Liver (tissue), 9 donors: ENCODE measurements around the gene C2CD2. TPM values are rescaled to one million over a fixed set of nuclear protein-coding genes. Genes with fewer than 3 reads are reported as not detected.

Experiments
- DNase-seq: peaks from one replicate; pipeline ENCODE4 v3.0.0-alpha.2; 2017; ENCODE audit warnings: low spot score
- H3K27ac ChIP-seq, 2 donors: one replicate each; pipeline ENCODE4 v1.7.0; 2013; ENCODE audit warnings: inconsistent platforms in 2 of 2, low read length in 2 of 2, control low read depth in 1 of 2, low read depth in 1 of 2, mild to moderate bottlenecking in 1 of 2
- H3K27me3 ChIP-seq, 4 donors: one replicate each; pipeline versions ENCODE4 v1.6.1 to v1.7.0; 2013; ENCODE audit warnings: low read length in 3 of 4, inconsistent platforms in 1 of 4, mild to moderate bottlenecking in 1 of 4, moderate library complexity in 1 of 4; ENCODE audit not compliant: control insufficient read depth in 4 of 4, insufficient read depth in 4 of 4
- H3K36me3 ChIP-seq, 4 donors: one replicate each; pipeline versions ENCODE4 v1.6.1 to v1.7.0; 2013; ENCODE audit warnings: low read length in 3 of 4, mild to moderate bottlenecking in 3 of 4, low read depth in 1 of 4, moderate library complexity in 1 of 4; ENCODE audit not compliant: control insufficient read depth in 4 of 4, insufficient read depth in 3 of 4
- H3K4me1 ChIP-seq, 4 donors: one replicate each; pipeline versions ENCODE4 v1.6.1 to v1.7.0; 2013; ENCODE audit warnings: low read length in 3 of 4, mild to moderate bottlenecking in 3 of 4, moderate library complexity in 1 of 4; ENCODE audit not compliant: control insufficient read depth in 4 of 4, insufficient read depth in 4 of 4
- H3K4me3 ChIP-seq, 3 donors: one replicate each; pipeline versions ENCODE4 v1.6.1 to v1.7.0; 2013; ENCODE audit warnings: low read length in 3 of 3, control low read depth in 1 of 3, low read depth in 1 of 3, mild to moderate bottlenecking in 1 of 3
- H3K9ac ChIP-seq, 2 donors: one replicate each; pipeline ENCODE4 v1.7.0; 2013; ENCODE audit warnings: low read length in 2 of 2, mild to moderate bottlenecking in 2 of 2, moderate library complexity in 2 of 2, control low read depth in 1 of 2, low read depth in 1 of 2
- H3K9me3 ChIP-seq, 4 donors: one replicate each; pipeline versions ENCODE4 v1.6.1 to v1.7.0; 2013; ENCODE audit warnings: low read length in 3 of 4; ENCODE audit not compliant: control insufficient read depth in 4 of 4
- EGR1 ChIP-seq, 2 donors: IDR thresholded peaks; 2 replicates each; pipeline ENCODE4 v1.6.1; 2016 to 2018; ENCODE audit warnings: antibody characterized with exemption in 2 of 2, low read depth in 2 of 2
- FOXA1 ChIP-seq: IDR thresholded peaks from 2 replicates; pipeline ENCODE4 v1.6.1; 2016; ENCODE audit warnings: antibody characterized with exemption
- FOXA2 ChIP-seq: IDR thresholded peaks from 2 replicates; pipeline ENCODE4 v1.6.1; 2016; ENCODE audit warnings: antibody characterized with exemption
- HNF4A ChIP-seq, 2 donors: conservative IDR thresholded peaks; 2 replicates each; pipeline ENCODE4 v1.6.1; 2016; ENCODE audit warnings: antibody characterized with exemption in 2 of 2, mild to moderate bottlenecking in 2 of 2
- HNF4G ChIP-seq: IDR thresholded peaks from 2 replicates; pipeline ENCODE4 v1.6.1; 2016; ENCODE audit warnings: antibody characterized with exemption
- JUND ChIP-seq, 2 donors: IDR thresholded peaks; 2 replicates each; pipeline ENCODE4 v1.6.1; 2016; ENCODE audit warnings: antibody characterized with exemption in 2 of 2
- MAX ChIP-seq: IDR thresholded peaks from 2 replicates; pipeline ENCODE4 v1.6.1; 2016; ENCODE audit warnings: antibody characterized with exemption
- NR2F2 ChIP-seq: IDR thresholded peaks from 2 replicates; pipeline ENCODE4 v1.6.1; 2016; ENCODE audit warnings: antibody characterized with exemption
- RAD21 ChIP-seq, 2 donors: IDR thresholded peaks; 2 replicates each; pipeline ENCODE4 v1.6.1; 2016; ENCODE audit warnings: antibody characterized with exemption in 2 of 2, mild to moderate bottlenecking in 2 of 2
- RXRA ChIP-seq, 2 donors: IDR thresholded peaks; 2 replicates each; pipeline ENCODE4 v1.6.1; 2017 to 2018; ENCODE audit warnings: antibody characterized with exemption in 2 of 2, mild to moderate bottlenecking in 1 of 2
- SP1 ChIP-seq: IDR thresholded peaks from 2 replicates; pipeline ENCODE4 v1.6.1; 2018; ENCODE audit warnings: antibody characterized with exemption, mild to moderate bottlenecking
- TAF1 ChIP-seq: conservative IDR thresholded peaks from 2 replicates; pipeline ENCODE4 v1.6.1; 2016; ENCODE audit warnings: antibody characterized with exemption, mild to moderate bottlenecking
- YY1 ChIP-seq: IDR thresholded peaks from 2 replicates; pipeline ENCODE4 v1.6.1; 2016; ENCODE audit warnings: antibody characterized with exemption, mild to moderate bottlenecking
- WGBS: extraction: QIAGEN DNeasy Blood & Tissue Kit; methylation state at CpG from one replicate; pipeline ENCODE4 v1.1.7; 2013; 5-methylcytosine and 5-hydroxymethylcytosine counted together
- polyA plus RNA-seq, 2 donors: library from polyadenylated mRNA; stranded (reverse) in 1 of 2; unstranded in 1 of 2; fragments of 200-250 nt in 1 of 2; fragments of >200 nt in 1 of 2; fragmentation: Nextera tagmentation in 1 of 2; extraction: Ambion mirVana in 1 of 2; gene quantifications; one replicate each; pipeline versions ENCODE4 v1.2.1 to v1.2.3, GENCODE V29; 2013 to 2015
- total RNA-seq, 2 donors: library from RNA; depleted of rRNA; stranded (reverse); fragments of >200 nt; gene quantifications; one replicate each; pipeline ENCODE4 v1.2.3, GENCODE V29; 2014
- TF ChIP-seq, protein P1 (sequence below): IDR thresholded peaks from 2 replicates; pipeline ENCODE4 v1.6.1; 2016; ENCODE audit warnings: antibody characterized with exemption
- TF ChIP-seq, protein P2 (sequence below): IDR thresholded peaks from 2 replicates; pipeline ENCODE4 v1.6.1; 2016; ENCODE audit warnings: antibody characterized with exemption
- TF ChIP-seq, protein P3 (sequence below): fragments of 150-350 bp; IDR thresholded peaks from 2 replicates; pipeline ENCODE4 v1.5.1; 2017; ENCODE audit warnings: improper control_type of control experiment, low read depth, low read length; ENCODE audit not compliant: missing input control
- TF ChIP-seq, protein P4 (sequence below): IDR thresholded peaks from 2 replicates; pipeline ENCODE4 v1.6.1; 2016; ENCODE audit warnings: antibody characterized with exemption, mild to moderate bottlenecking
- donor health status: healthy.
- donor health status: healthy.
- donor health status: healthy.
- donor health status: healthy.
- donor health status: healthy.

Gene C2CD2
- total and polyA plus RNA-seq, 4 donors = 2.9 to 17.9 (median 6.0) TPM

DNA sequence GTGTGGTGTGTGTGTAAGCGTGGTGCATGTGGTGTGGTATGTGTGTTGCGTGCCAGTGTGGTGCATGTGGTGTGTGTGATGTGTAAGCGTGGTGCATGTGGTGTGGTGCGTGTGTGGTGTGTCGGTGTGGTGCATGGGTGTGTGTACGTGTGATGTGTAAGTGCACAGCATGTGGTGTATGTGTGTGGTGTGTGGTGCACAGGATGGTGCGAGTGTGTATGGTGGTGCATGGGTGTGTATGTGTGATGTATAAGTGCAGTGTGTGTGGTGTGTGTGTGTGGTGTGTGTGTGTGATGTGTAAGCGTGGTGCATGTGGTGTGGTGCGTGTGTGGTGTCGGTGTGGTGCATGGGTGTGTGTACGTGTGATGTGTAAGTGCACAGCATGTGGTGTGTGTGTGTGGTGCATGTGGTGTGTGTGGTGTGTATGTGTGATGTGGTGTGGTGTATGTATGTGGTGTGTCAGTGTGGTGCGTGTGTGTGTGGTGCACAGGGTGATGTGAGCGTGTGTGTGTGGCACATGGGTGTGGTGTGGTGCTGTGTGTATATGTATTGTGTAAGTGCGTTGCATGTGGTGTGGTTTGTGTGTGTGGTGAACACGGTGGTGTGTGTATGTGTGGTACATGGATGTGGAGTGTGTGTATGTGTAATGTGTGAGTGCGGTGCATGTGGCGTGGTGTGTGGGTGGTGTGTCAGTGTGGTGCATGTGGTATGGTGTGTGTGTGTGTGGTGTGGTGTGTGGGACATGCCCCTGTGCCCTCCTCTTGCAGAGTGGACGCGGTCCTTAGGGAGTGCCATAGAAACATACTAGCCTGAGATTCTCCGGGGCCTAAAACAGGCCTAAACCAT is 1.1 kb upstream of the C2CD2 start:
- H3K36me3 ChIP-seq = no peaks in the 10 kb centered on the region
- H3K9me3 ChIP-seq = no peaks in the 10 kb centered on the region
- H3K4me3 ChIP-seq = no peak overlapping the region
- DNase-seq = no peak
- H3K4me1 ChIP-seq = peaks cover 4 to 12% (median 11%) of the 10 kb centered on the region in 4 donors
- 96% methylated on average over 20 of the region's 20 CpGs for WGBS
- TF ChIP-seq, protein P1, sequence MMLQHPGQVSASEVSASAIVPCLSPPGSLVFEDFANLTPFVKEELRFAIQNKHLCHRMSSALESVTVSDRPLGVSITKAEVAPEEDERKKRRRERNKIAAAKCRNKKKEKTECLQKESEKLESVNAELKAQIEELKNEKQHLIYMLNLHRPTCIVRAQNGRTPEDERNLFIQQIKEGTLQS = no peak
- TF ChIP-seq SP1 = no peak
- H3K9ac ChIP-seq = no peak overlapping the region
- no peaks in the 10 kb centered on the region for H3K27me3 ChIP-seq
- H3K27ac ChIP-seq = peak overlapping the region in 1 of 2 donors; percentile 67

DNA sequence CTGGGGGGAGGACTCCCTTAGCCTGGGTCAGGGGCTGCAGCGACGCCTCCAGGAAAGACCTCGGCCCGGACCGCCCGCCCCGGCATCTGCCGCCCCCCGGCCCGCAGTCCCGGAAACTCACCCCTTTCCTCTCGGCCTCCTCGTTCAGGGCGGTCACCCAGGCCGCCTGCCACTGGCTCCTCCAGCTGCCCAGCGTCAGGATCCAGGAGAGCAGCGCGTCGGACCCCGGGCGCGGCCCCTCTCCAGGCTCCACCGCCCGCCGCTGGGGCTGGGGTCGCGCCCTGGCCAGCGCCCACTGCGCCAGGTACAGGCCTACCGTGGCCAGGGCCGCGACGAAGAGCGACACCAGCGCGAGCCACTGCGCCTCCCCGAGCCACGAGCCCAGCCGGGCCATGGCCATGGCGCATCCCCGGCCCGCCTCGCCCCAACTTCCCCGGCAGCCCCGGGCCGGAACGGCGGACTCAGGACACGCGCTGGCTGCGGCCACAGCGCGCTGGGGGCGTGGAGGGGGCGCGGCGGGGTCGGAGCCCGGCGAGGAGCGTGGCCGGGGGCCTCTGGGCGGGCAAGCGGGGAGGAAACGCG is 478 bp downstream of the C2CD2 start:
- H3K4me1 ChIP-seq = peaks cover 6 to 12% (median 11%) of the 10 kb centered on the region in 4 donors
- no peaks in the 10 kb centered on the region for H3K27me3 ChIP-seq
- WGBS = 2% methylated on average over 67 of the region's 67 CpGs
- no peaks in the 10 kb centered on the region for H3K9me3 ChIP-seq
- TF ChIP-seq JUND (IDR thresholded peaks at IDR 0.05) = no peak
- no peak for TF ChIP-seq NR2F2
- no peak for TF ChIP-seq FOXA2
- TF ChIP-seq, protein P2, sequence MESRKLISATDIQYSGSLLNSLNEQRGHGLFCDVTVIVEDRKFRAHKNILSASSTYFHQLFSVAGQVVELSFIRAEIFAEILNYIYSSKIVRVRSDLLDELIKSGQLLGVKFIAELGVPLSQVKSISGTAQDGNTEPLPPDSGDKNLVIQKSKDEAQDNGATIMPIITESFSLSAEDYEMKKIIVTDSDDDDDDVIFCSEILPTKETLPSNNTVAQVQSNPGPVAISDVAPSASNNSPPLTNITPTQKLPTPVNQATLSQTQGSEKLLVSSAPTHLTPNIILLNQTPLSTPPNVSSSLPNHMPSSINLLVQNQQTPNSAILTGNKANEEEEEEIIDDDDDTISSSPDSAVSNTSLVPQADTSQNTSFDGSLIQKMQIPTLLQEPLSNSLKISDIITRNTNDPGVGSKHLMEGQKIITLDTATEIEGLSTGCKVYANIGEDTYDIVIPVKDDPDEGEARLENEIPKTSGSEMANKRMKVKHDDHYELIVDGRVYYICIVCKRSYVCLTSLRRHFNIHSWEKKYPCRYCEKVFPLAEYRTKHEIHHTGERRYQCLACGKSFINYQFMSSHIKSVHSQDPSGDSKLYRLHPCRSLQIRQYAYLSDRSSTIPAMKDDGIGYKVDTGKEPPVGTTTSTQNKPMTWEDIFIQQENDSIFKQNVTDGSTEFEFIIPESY = no peak
- no peak for TF ChIP-seq SP1
- no peak for TF ChIP-seq HNF4A (conservative IDR thresholded peaks at IDR 0.05)
- TF ChIP-seq RXRA (IDR thresholded peaks at IDR 0.05) = no peak
- TF ChIP-seq TAF1 = no peak
- TF ChIP-seq HNF4G = no peak
- no peak for TF ChIP-seq YY1
- no peak for TF ChIP-seq MAX
- TF ChIP-seq FOXA1 = no peak
- TF ChIP-seq RAD21 (IDR thresholded peaks at IDR 0.05) = no peak
- no peak for TF ChIP-seq EGR1 (IDR thresholded peaks at IDR 0.05; ENCODE audit: low read depth in 2 of 2)
- TF ChIP-seq, protein P1 = no peak
- TF ChIP-seq, protein P3, sequence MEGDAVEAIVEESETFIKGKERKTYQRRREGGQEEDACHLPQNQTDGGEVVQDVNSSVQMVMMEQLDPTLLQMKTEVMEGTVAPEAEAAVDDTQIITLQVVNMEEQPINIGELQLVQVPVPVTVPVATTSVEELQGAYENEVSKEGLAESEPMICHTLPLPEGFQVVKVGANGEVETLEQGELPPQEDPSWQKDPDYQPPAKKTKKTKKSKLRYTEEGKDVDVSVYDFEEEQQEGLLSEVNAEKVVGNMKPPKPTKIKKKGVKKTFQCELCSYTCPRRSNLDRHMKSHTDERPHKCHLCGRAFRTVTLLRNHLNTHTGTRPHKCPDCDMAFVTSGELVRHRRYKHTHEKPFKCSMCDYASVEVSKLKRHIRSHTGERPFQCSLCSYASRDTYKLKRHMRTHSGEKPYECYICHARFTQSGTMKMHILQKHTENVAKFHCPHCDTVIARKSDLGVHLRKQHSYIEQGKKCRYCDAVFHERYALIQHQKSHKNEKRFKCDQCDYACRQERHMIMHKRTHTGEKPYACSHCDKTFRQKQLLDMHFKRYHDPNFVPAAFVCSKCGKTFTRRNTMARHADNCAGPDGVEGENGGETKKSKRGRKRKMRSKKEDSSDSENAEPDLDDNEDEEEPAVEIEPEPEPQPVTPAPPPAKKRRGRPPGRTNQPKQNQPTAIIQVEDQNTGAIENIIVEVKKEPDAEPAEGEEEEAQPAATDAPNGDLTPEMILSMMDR = no peak
- TF ChIP-seq, protein P4, sequence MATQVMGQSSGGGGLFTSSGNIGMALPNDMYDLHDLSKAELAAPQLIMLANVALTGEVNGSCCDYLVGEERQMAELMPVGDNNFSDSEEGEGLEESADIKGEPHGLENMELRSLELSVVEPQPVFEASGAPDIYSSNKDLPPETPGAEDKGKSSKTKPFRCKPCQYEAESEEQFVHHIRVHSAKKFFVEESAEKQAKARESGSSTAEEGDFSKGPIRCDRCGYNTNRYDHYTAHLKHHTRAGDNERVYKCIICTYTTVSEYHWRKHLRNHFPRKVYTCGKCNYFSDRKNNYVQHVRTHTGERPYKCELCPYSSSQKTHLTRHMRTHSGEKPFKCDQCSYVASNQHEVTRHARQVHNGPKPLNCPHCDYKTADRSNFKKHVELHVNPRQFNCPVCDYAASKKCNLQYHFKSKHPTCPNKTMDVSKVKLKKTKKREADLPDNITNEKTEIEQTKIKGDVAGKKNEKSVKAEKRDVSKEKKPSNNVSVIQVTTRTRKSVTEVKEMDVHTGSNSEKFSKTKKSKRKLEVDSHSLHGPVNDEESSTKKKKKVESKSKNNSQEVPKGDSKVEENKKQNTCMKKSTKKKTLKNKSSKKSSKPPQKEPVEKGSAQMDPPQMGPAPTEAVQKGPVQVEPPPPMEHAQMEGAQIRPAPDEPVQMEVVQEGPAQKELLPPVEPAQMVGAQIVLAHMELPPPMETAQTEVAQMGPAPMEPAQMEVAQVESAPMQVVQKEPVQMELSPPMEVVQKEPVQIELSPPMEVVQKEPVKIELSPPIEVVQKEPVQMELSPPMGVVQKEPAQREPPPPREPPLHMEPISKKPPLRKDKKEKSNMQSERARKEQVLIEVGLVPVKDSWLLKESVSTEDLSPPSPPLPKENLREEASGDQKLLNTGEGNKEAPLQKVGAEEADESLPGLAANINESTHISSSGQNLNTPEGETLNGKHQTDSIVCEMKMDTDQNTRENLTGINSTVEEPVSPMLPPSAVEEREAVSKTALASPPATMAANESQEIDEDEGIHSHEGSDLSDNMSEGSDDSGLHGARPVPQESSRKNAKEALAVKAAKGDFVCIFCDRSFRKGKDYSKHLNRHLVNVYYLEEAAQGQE = no peak
- H3K27ac ChIP-seq = peak overlapping the region; percentile 19 to 60
- no peak for DNase-seq
- no peaks in the 10 kb centered on the region for H3K36me3 ChIP-seq
- H3K4me3 ChIP-seq = peak overlapping the region; percentile 14 to 80 (median 63)
- peak overlapping the region in 1 of 2 donors; percentile 6 for H3K9ac ChIP-seq
